Limb (tissue), 2 donors: ENCODE measurements around the gene CLPTM1.
"Not testable (repeated sequence)": the region's sequence is repeated elsewhere in the genome, so short reads cannot be mapped to it uniquely, and the experiment has no call there.

Experiments
- DNase-seq, 2 donors: peaks; one replicate each; pipeline ENCODE4 v3.0.0-alpha.2; 2016; ENCODE audit errors: extremely low spot score in 2 of 2

Gene CLPTM1

GRCh38 chr19:44942067-44942571 is 13.1 kb upstream of the CLPTM1 start, which contains the start of gene APOC4:
TSS of gene APOC4 (plus strand) at chr19:44942237. CDS start at chr19:44942278, 41 bp downstream.
- no peak for DNase-seq

- DNase-seq = no peak
These were observed 11.4 kb upstream of the CLPTM1 start for GRCh38 chr19:44943801-44944249.

GRCh38 chr19:44947041-44947581 is 8.1 kb upstream of the CLPTM1 start:
- DNase-seq = no peak

- no peak for DNase-seq
These were observed 6.9 kb upstream of the CLPTM1 start for GRCh38 chr19:44948237-44948636.

GRCh38 chr19:44948763-44949374 is 6.3 kb upstream of the CLPTM1 start:
- no peak for DNase-seq

GRCh38 chr19:44949550-44949949 is 5.6 kb upstream of the CLPTM1 start:
- no peak for DNase-seq

- peak; percentile 72 for DNase-seq
These were observed 3.7 kb upstream of the CLPTM1 start for GRCh38 chr19:44951179-44952159.

- no peak for DNase-seq
These were observed 917 bp upstream of the CLPTM1 start for GRCh38 chr19:44954278-44954648.

- no peak for DNase-seq
These were observed 592 bp downstream of the CLPTM1 start for GRCh38 chr19:44955505-44956439.

- DNase-seq = no peak
These were observed 2.3 kb downstream of the CLPTM1 start for GRCh38 chr19:44957526-44957925.

GRCh38 chr19:44958090-44958489 is 2.9 kb downstream of the CLPTM1 start:
- no peak for DNase-seq

- no peak for DNase-seq
These were observed 4.5 kb downstream of the CLPTM1 start for GRCh38 chr19:44959691-44960090.

- no peak for DNase-seq
These were observed 5.9 kb downstream of the CLPTM1 start for GRCh38 chr19:44960906-44961728.

- no peak for DNase-seq
These were observed 6.6 kb downstream of the CLPTM1 start for GRCh38 chr19:44961821-44962220.

GRCh38 chr19:44968118-44968517 is 12.9 kb downstream of the CLPTM1 start:
- no peak for DNase-seq

GRCh38 chr19:44968670-44969069 is 13.5 kb downstream of the CLPTM1 start:
- no peak for DNase-seq

GRCh38 chr19:44969437-44969836 is 14.3 kb downstream of the CLPTM1 start:
- no peak for DNase-seq

GRCh38 chr19:44971451-44971850 is 16.3 kb downstream of the CLPTM1 start:
- DNase-seq = not testable (repeated sequence)

- DNase-seq = no peak
These were observed 17.6 kb downstream of the CLPTM1 start for GRCh38 chr19:44972802-44973201.
